Bladder microvascular endothelial cell (primary cell): ENCODE data around the gene GPLD1. TPM values are rescaled to one million over a fixed set of nuclear protein-coding genes. Genes with fewer than 3 reads are reported as not detected.

Source experiments
- total RNA-seq: library from RNA; depleted of rRNA; stranded (reverse); fragments of >200 nt; gene quantifications from 2 replicates; pipeline ENCODE4 v1.2.3, GENCODE V29; 2014

The GPLD1 gene
- 0.06 TPM in 1 of 2 replicates, not detected in the other for total RNA-seq

GRCh38 chr6:24489470-24489869, at the start of gene GPLD1:
TSS of gene GPLD1 (minus strand) at chr6:24489578. CDS start at chr6:24489511, 67 bp downstream.

GRCh38 chr6:24494821-24495795, 5.7 kb upstream of the GPLD1 start, which contains the start of gene ALDH5A1:
TSS of gene ALDH5A1 (plus strand) at chr6:24494969. CDS start at chr6:24494997, 28 bp downstream.

DNA sequence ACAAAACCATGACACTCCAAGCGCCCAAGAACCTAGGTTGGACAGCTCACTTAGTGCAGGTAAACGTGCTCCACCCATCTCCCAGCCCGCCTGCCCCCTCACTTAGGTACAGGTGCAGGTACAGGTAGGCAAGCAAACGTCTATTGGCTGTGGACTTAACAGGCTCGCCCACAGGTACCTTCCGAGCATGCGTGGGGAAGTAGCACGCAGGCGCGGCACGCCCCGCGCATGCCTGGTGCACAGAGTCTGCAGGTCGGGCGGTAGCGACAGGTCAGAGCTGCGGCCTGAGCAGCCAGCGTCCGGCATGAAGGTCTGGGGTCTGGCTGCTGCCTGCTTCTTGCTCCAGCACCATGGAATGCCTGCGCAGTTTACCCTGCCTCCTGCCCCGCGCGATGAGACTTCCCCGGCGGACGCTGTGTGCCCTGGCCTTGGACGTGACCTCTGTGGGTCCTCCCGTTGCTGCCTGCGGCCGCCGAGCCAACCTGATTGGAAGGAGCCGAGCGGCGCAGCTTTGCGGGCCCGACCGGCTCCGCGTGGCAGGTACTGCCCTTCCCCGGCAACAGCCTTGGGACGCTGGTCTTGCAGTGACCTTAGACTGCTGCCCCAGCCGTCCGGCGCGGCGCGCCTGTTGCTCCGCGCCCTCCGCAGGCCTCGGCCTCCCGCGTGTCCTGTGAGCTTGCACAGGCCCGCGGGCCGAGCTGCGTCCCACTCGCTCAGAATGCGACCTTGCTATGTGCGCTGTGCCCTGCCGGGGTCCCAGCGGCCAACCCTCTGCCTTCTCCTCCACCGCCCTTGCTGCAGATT, 86.5 kb downstream of the GPLD1 start, which contains the start of gene MRS2:
MRS2 (plus strand) TSS at position 240 of the 804 bp plus-strand sequence; CDS start at position 351, 111 bp downstream.

Other genes with a start within 250 kb of the GPLD1 start
- under 0.01 and 0.06 TPM in 2 replicates for gene DCDC2, start 131.5 kb downstream of the GPLD1 start, total RNA-seq
- gene MRS2, start 86.6 kb downstream of the GPLD1 start, total RNA-seq, result 10.2 and 19.1 TPM in 2 replicates
- 0.49 and 0.94 TPM in 2 replicates for gene ALDH5A1, start 5.4 kb upstream of the GPLD1 start, total RNA-seq
- gene KIAA0319, start 156.6 kb upstream of the GPLD1 start, total RNA-seq, result under 0.01 TPM in 1 of 2 replicates, not detected in the other
- gene TDP2, start 177.3 kb upstream of the GPLD1 start, total RNA-seq, result 18.1 and 27.6 TPM in 2 replicates
- gene ACOT13, start 177.5 kb upstream of the GPLD1 start, total RNA-seq, result 3.9 and 8.9 TPM in 2 replicates
- gene C6orf62, start 229.6 kb upstream of the GPLD1 start, total RNA-seq, result 68.8 and 130 TPM in 2 replicates